HepG2 (cell line): ENCODE results near the gene PPFIA3. TPM values are rescaled to one million over a fixed set of nuclear protein-coding genes. Genes with fewer than 3 reads are reported as not detected.
A peak's percentile ranks its signal among the peaks of the same experiment; 100 is the strongest.

ENCODE experiments used
- AHDC1 ChIP-seq: sonication (generic); formaldehyde crosslinking; IDR thresholded peaks from 2 replicates; pipeline ENCODE4 v1.5.1; 2020; ENCODE audit warnings: mild to moderate bottlenecking, missing genetic modification reagents, borderline replicate concordance
- E2F1 ChIP-seq: sonication (generic); formaldehyde crosslinking; IDR thresholded peaks from 2 replicates; pipeline ENCODE4 v1.5.0; 2020; ENCODE audit warnings: missing genetic modification reagents
- EEA1 ChIP-seq: sonication (generic); formaldehyde crosslinking; IDR thresholded peaks from 2 replicates; pipeline ENCODE4 v1.5.1; 2020; ENCODE audit warnings: mild to moderate bottlenecking, missing genetic modification reagents, borderline replicate concordance
- ELF3 ChIP-seq: IDR thresholded peaks from 2 replicates; pipeline ENCODE4 v1.6.1; 2016; ENCODE audit warnings: missing genetic modification reagents, missing compliant biosample characterization
- MXD1 ChIP-seq: sonication (generic); formaldehyde crosslinking; IDR thresholded peaks from 2 replicates; pipeline ENCODE4 v1.4.0; 2020; ENCODE audit warnings: mild to moderate bottlenecking, missing genetic modification reagents
- SIN3A ChIP-seq: IDR thresholded peaks from 2 replicates; pipeline ENCODE4 v1.6.1; 2011; ENCODE audit warnings: low read depth, mild to moderate bottlenecking, control low read depth, low read length, borderline replicate concordance
- ZHX1 ChIP-seq: sonication (generic); formaldehyde crosslinking; IDR thresholded peaks from 2 replicates; pipeline ENCODE4 v1.8.1; 2022; ENCODE audit warnings: low read depth, mild to moderate bottlenecking, missing genetic modification reagents
- ZNF451 ChIP-seq: sonication (generic); formaldehyde crosslinking; IDR thresholded peaks from 2 replicates; pipeline ENCODE4 v1.5.0; 2020; ENCODE audit warnings: mild to moderate bottlenecking, missing genetic modification reagents
- ZNF574 ChIP-seq: sonication (generic); formaldehyde crosslinking; IDR thresholded peaks from 2 replicates; pipeline ENCODE4 v1.4.0; 2020; ENCODE audit warnings: missing genetic modification reagents
- ZNF768 ChIP-seq: sonication (generic); formaldehyde crosslinking; IDR thresholded peaks from 2 replicates; pipeline ENCODE4 v1.4.0; 2020; ENCODE audit warnings: missing genetic modification reagents
- ZNF770 ChIP-seq: sonication (generic); formaldehyde crosslinking; IDR thresholded peaks from 2 replicates; pipeline ENCODE4 v1.5.0; 2020; ENCODE audit warnings: mild to moderate bottlenecking, missing genetic modification reagents
- polyA plus RNA-seq, 8 experiments: library from polyadenylated mRNA; depleted of rRNA in 3 of 8; stranded (reverse) in 7 of 8; unstranded in 1 of 8; fragments of >200 nt; fragmentation: Illumina TruSeq in 4 of 8; extraction: Trizol in 4 of 8; gene quantifications; 2 replicates each; pipeline versions ENCODE4 v1.2.1 to v1.2.3, GENCODE V29; 2011 to 2016; ENCODE audit warnings: low read depth in 4 of 8, missing spikeins in 1 of 8, mixed read lengths in 1 of 8; ENCODE audit not compliant: insufficient read depth in 1 of 8
- total RNA-seq, 5 experiments: library from RNA; depleted of rRNA; stranded (reverse); fragments of >200 nt; fragmentation: Illumina TruSeq; extraction: Trizol; gene quantifications; 2 replicates each; pipeline ENCODE4 v1.2.3, GENCODE V29; 2016; ENCODE audit warnings: low read depth in 1 of 5

Gene PPFIA3
- total and polyA plus RNA-seq, 2 of the 13 experiments (the other 11 are each of a cell fraction or from before 2014, with no cell fraction given), result 6.7 to 8.6 TPM

GRCh38 chr19:49118565-49119410 lies 556 bp upstream of the PPFIA3 start, which contains the start of gene C19orf73 (continued):
- TF ChIP-seq AHDC1 (CRISPR knock-in tag) (no peak; the same call in 1 of the 2 replicates), MXD1 (peak; percentile 64; the same call in 1 of the 2 replicates), ZHX1 (CRISPR knock-in tag) (peak; percentile 89), ZNF574 (CRISPR knock-in tag) (peak; percentile 69), ZNF770 (CRISPR knock-in tag) (0 out of 2 replicates have a peak, but pooled peaks have one; percentile 41), ZNF451 (CRISPR knock-in tag) (0 out of 2 replicates have a peak, but pooled peaks have one; percentile 37), E2F1 (CRISPR knock-in tag) (peak; percentile 80), SIN3A (0 out of 2 replicates have a peak, but pooled peaks have one; percentile 21), ZNF768 (peak; percentile 54; the same call in 1 of the 2 replicates), EEA1 (peak; percentile 93; the same call in 1 of the 2 replicates), ELF3 (CRISPR knock-in tag) (peak; percentile 50; the same call in 1 of the 2 replicates)
